ENCODE results near the gene SAV1.

Gene SAV1

GRCh38 chr14:50606468-50606867, 61.6 kb downstream of the SAV1 start:
- H3K9me3 ChIP-seq, result no peaks in the 10 kb centered on the region
- no peak for TF ChIP-seq CTCF (IDR thresholded peaks at IDR 0.05)
- no peak overlapping the region for H3K27ac ChIP-seq
- no peaks in the 10 kb centered on the region for H3K36me3 ChIP-seq
- H3K27me3 ChIP-seq, result no peaks in the 10 kb centered on the region
- H3K4me1 ChIP-seq (ENCODE audit: control insufficient read depth in 1 of 2, insufficient read depth in 1 of 2, low read depth in 1 of 2, low read length in 1 of 2), result no peaks in the 10 kb centered on the region
- H3K4me3 ChIP-seq (ENCODE audit: low read depth in 1 of 2, low read length in 1 of 2), result no peak overlapping the region

- H3K27ac ChIP-seq, result no peak overlapping the region
- H3K9me3 ChIP-seq, result no peaks in the 10 kb centered on the region
- H3K36me3 ChIP-seq, result no peaks in the 10 kb centered on the region
- H3K4me1 ChIP-seq (ENCODE audit: control insufficient read depth in 1 of 2, insufficient read depth in 1 of 2, low read depth in 1 of 2, low read length in 1 of 2), result no peaks in the 10 kb centered on the region
- no peak overlapping the region for H3K4me3 ChIP-seq (ENCODE audit: low read depth in 1 of 2, low read length in 1 of 2)
- no peaks in the 10 kb centered on the region for H3K27me3 ChIP-seq
- TF ChIP-seq CTCF (IDR thresholded peaks at IDR 0.05), result no peak
These were observed 62.3 kb downstream of the SAV1 start for GRCh38 chr14:50605766-50606165.

- no peaks in the 10 kb centered on the region for H3K4me1 ChIP-seq (ENCODE audit: control insufficient read depth in 1 of 2, insufficient read depth in 1 of 2, low read depth in 1 of 2, low read length in 1 of 2)
- no peaks in the 10 kb centered on the region for H3K36me3 ChIP-seq
- no peak for TF ChIP-seq CTCF (IDR thresholded peaks at IDR 0.05)
- no peak overlapping the region for H3K27ac ChIP-seq
- no peaks in the 10 kb centered on the region for H3K27me3 ChIP-seq
- no peak overlapping the region for H3K4me3 ChIP-seq (ENCODE audit: low read depth in 1 of 2, low read length in 1 of 2)
- no peaks in the 10 kb centered on the region for H3K9me3 ChIP-seq
These were observed 64.5 kb downstream of the SAV1 start for GRCh38 chr14:50603565-50603964.

- Histone ChIP-seq H3K9me3 (no peaks in the 10 kb centered on the region), H3K27me3 (no peaks in the 10 kb centered on the region), H3K27ac (no peak overlapping the region), H3K4me1 (ENCODE audit: control insufficient read depth in 1 of 2, insufficient read depth in 1 of 2, low read depth in 1 of 2, low read length in 1 of 2) (no peaks in the 10 kb centered on the region), H3K4me3 (ENCODE audit: low read depth in 1 of 2, low read length in 1 of 2) (no peak overlapping the region), H3K36me3 (no peaks in the 10 kb centered on the region)
- TF ChIP-seq CTCF (IDR thresholded peaks at IDR 0.05), result no peak
These were observed 66.1 kb downstream of the SAV1 start for GRCh38 chr14:50602035-50602434.

GRCh38 chr14:50601394-50601793, 66.7 kb downstream of the SAV1 start:
- no peaks in the 10 kb centered on the region for H3K27me3 ChIP-seq
- no peaks in the 10 kb centered on the region for H3K9me3 ChIP-seq
- H3K27ac ChIP-seq, result no peak overlapping the region
- no peak overlapping the region for H3K4me3 ChIP-seq (ENCODE audit: low read depth in 1 of 2, low read length in 1 of 2)
- no peaks in the 10 kb centered on the region for H3K36me3 ChIP-seq
- TF ChIP-seq CTCF (IDR thresholded peaks at IDR 0.05), result no peak
- no peaks in the 10 kb centered on the region for H3K4me1 ChIP-seq (ENCODE audit: control insufficient read depth in 1 of 2, insufficient read depth in 1 of 2, low read depth in 1 of 2, low read length in 1 of 2)

GRCh38 chr14:50600849-50601248, 67.3 kb downstream of the SAV1 start:
- TF ChIP-seq CTCF (IDR thresholded peaks at IDR 0.05), result no peak
- Histone ChIP-seq H3K9me3 (no peaks in the 10 kb centered on the region), H3K27me3 (no peaks in the 10 kb centered on the region), H3K4me1 (ENCODE audit: control insufficient read depth in 1 of 2, insufficient read depth in 1 of 2, low read depth in 1 of 2, low read length in 1 of 2) (no peaks in the 10 kb centered on the region), H3K27ac (no peak overlapping the region), H3K4me3 (ENCODE audit: low read depth in 1 of 2, low read length in 1 of 2) (no peak overlapping the region), H3K36me3 (no peaks in the 10 kb centered on the region)
